HUES64 (cell line): ENCODE results near the gene RIPK4.

Experiments
- H3K27ac ChIP-seq: 2 replicates; pipeline ENCODE4 v1.7.0; 2013; ENCODE audit warnings: low read depth, low read length, inconsistent platforms
- H3K27me3 ChIP-seq: 2 replicates; pipeline ENCODE4 v1.6.1; 2013; ENCODE audit warnings: mild to moderate bottlenecking, low read length; ENCODE audit not compliant: insufficient read depth
- H3K36me3 ChIP-seq: 2 replicates; pipeline ENCODE4 v1.6.1; 2013; ENCODE audit warnings: mild to moderate bottlenecking, low read length; ENCODE audit not compliant: insufficient read depth
- H3K4me1 ChIP-seq: 2 replicates; pipeline ENCODE4 v1.6.1; 2013; ENCODE audit warnings: mild to moderate bottlenecking, low read length, moderate library complexity; ENCODE audit not compliant: insufficient read depth
- H3K4me3 ChIP-seq: 2 replicates; pipeline ENCODE4 v1.5.1; 2013; ENCODE audit warnings: mild to moderate bottlenecking, low read length, moderate library complexity
- H3K9ac ChIP-seq: 2 replicates; pipeline ENCODE4 v1.6.1; 2013; ENCODE audit warnings: mild to moderate bottlenecking, low read depth, low read length
- H3K9me3 ChIP-seq: 2 replicates; pipeline ENCODE4 v1.6.1; 2013; ENCODE audit warnings: low read depth, low read length; ENCODE audit not compliant: insufficient read depth
- WGBS: fragments of 150-250, 120-280 bp; methylation state at CpG from one replicate; pipeline ENCODE4 v1.1.7; 2013; ENCODE audit warnings: missing lambda C conversion rate; 5-methylcytosine and 5-hydroxymethylcytosine counted together

Gene RIPK4

DNA sequence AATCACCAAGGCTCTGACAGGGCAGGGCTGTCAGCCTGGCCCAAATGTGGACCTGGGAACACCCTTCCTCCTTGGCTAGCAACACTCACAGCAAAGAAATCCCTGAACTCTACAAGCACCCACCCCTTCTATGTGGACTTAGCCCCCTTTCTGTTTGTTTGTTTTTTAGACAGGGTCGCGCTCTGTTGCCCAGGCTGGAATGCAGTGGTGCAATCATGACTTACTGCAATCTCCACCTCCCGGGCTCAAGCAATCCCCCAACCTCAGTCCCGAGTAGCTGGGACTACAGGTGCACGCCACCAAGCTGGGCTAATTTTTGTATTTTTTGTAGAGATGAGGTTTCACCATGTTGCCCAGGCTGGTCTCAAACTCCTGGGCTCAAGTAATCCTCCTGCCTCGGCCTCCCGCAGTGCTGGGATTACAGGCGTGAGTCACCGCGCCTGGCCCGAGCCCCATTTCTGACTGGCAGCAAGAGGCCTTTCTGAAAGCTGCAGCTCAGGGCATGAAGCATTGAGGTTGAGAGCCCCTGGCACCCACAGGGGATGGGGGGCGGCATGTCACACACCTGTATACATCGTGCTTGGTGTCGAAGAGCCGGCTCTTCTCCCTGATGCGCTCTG, 16.2 kb downstream of the RIPK4 start:
- Histone ChIP-seq H3K4me3 (no peak overlapping the region), H3K27me3 (peaks cover 35% of the 10 kb centered on the region), H3K9ac (no peak overlapping the region), H3K4me1 (peaks cover 44% of the 10 kb centered on the region), H3K27ac (no peak overlapping the region), H3K9me3 (no peaks in the 10 kb centered on the region), H3K36me3 (peaks cover 8% of the 10 kb centered on the region; the same call in 1 of the 2 replicates)
- 85% methylated on average over 16 of the region's 16 CpGs for WGBS

DNA sequence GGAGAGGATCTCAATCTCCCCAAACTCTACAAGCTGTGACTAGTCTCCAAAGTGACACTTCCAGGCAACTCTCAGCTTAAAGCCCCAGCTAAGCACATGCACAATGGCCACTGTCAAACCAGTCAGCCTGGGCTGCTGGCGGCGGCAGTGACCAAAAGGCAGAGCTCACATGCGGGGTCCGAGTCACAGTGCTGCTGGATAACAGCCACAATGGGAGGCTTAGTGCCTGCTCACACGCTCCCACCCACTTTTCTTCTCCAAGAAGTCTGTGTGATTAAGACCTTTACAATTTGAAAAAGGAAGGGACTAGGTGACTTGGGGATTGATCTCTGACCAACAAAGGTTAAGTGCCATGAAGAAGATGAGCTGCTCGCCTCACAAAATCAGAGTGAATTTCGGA, 16.8 kb downstream of the RIPK4 start:
- H3K27me3 ChIP-seq = peaks cover 29% of the 10 kb centered on the region
- H3K27ac ChIP-seq = no peak overlapping the region
- WGBS = 86% methylated on average over 7 of the region's 7 CpGs
- H3K36me3 ChIP-seq = peaks cover 12% of the 10 kb centered on the region
- no peak overlapping the region for H3K4me3 ChIP-seq
- peaks cover 43% of the 10 kb centered on the region for H3K4me1 ChIP-seq
- H3K9me3 ChIP-seq = no peaks in the 10 kb centered on the region
- H3K9ac ChIP-seq = no peak overlapping the region

DNA sequence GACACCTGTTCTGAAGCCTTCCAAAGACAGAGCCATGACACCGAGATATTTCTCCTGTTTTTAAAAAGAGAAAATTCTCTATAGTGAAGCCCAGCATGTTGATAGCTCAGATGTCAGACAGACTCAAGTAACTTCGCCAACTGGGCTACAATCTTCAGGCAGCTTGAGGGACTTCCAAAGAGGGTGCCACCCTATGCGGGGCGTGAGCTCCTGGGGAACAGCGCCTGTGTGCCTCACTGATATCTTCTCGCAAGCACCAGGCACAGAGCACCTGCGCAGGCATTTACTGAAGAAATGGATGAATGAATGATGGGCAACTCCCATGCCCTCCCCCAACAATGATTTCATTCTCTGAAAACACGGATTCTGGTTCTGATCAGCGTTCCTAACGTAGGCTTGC, 17.6 kb downstream of the RIPK4 start:
- Histone ChIP-seq H3K4me1 (peaks cover 37% of the 10 kb centered on the region), H3K27me3 (peaks cover 22% of the 10 kb centered on the region), H3K9ac (no peak overlapping the region), H3K27ac (no peak overlapping the region), H3K4me3 (no peak overlapping the region), H3K9me3 (no peaks in the 10 kb centered on the region), H3K36me3 (peaks cover 16% of the 10 kb centered on the region)
- WGBS = 98% methylated on average over 10 of the region's 10 CpGs

DNA sequence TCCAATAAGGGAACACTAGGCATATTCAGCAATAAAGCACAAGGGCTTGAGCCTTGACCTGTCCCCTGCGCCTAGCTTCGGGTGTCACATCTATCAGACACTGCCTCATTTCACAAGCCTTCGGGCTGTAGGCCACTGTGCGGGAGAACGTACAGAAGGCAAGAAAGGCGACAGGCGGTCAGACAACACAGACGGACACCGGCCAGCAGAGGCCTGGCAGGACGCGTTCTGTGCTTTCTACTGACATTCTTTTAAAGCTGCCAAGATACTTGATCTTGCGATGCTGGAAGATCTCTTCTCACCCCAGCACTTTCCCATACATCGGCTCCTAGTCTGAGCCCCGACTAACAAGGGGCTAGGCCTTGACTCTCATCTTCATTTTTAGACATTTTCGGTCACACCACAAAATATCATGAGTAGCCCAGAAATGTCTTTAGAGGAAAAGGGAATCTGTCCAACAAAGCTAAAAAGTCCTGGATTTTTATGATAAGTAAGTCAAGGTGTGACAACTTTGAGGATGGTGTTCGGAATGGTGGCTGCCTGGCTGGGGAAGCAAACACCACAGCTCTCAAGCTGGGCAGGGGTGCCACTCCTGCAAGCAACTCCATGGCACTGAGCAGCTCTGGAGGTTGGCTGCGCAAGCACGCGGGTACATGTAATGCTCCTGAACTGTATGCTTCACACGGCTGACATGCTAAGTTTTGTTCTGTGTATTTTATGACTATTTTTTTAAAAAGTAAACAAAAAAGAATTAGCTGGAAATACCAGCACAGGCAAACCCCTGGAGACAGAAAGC, 18.7 kb downstream of the RIPK4 start:
- Histone ChIP-seq H3K4me1 (peaks cover 25% of the 10 kb centered on the region), H3K9ac (no peak overlapping the region), H3K9me3 (no peaks in the 10 kb centered on the region), H3K4me3 (no peak overlapping the region), H3K27ac (no peak overlapping the region), H3K27me3 (peaks cover 14% of the 10 kb centered on the region; the same call in 1 of the 2 replicates), H3K36me3 (peaks cover 19% of the 10 kb centered on the region)
- WGBS = 94% methylated on average over 20 of the region's 20 CpGs

DNA sequence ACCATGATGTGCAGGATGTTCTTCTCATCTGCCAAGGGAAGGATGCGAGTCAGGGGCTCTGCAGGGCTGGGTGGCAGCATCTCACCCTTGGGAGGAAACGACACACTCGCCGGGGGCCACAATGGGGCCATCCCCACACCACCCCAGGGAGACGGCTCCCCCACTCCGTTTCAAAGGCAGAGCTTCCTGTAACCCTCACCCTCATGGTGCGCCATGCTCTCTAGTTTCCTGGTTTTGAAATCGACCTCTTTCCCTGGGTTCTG, 20.2 kb downstream of the RIPK4 start:
- no peak overlapping the region for H3K27ac ChIP-seq
- H3K4me1 ChIP-seq = peaks cover 11% of the 10 kb centered on the region
- H3K36me3 ChIP-seq = peaks cover 27% of the 10 kb centered on the region
- H3K4me3 ChIP-seq = no peak overlapping the region
- H3K27me3 ChIP-seq = peaks cover 4% of the 10 kb centered on the region; the same call in 1 of the 2 replicates
- 95% methylated on average over 8 of the region's 8 CpGs for WGBS
- H3K9ac ChIP-seq = no peak overlapping the region
- H3K9me3 ChIP-seq = no peaks in the 10 kb centered on the region

DNA sequence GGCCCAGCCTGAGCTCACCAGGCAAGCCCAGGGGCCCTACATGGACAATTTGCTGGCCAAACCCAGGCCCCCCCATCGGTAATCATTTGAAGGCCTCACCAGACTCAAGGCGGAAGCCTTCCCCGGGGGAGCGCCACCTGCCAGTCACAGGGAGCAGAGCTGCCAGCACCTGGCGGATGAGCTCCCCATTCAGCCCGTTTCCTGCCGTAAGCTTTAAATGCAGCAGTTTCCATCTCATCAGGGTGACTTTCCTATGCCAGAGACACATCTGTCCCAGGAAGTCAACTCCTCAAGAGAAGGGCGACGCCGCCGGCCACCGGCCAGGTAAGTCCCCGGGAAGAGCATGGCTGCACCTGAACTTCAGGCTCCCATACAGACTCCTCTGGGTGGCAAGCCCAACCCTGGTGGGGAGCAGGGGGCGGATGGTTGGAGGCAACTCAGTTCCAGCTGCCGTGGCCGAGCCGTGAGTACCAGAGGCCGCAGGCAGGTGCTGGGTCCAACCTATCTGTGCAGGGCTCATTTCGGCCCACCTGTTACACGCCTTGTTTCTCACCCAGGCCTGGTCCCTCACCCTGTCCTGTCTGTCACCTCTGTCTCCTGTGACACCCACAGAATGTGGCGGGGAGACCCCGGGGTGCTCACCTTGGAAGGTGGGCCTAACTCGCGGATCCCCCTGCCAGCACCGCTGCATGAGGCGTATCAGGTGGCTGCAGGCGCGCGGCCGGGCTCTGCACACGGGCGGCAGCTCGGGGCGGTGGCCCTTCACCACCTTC, 20.7 kb downstream of the RIPK4 start:
- WGBS = 90% methylated on average over 34 of the region's 34 CpGs

DNA sequence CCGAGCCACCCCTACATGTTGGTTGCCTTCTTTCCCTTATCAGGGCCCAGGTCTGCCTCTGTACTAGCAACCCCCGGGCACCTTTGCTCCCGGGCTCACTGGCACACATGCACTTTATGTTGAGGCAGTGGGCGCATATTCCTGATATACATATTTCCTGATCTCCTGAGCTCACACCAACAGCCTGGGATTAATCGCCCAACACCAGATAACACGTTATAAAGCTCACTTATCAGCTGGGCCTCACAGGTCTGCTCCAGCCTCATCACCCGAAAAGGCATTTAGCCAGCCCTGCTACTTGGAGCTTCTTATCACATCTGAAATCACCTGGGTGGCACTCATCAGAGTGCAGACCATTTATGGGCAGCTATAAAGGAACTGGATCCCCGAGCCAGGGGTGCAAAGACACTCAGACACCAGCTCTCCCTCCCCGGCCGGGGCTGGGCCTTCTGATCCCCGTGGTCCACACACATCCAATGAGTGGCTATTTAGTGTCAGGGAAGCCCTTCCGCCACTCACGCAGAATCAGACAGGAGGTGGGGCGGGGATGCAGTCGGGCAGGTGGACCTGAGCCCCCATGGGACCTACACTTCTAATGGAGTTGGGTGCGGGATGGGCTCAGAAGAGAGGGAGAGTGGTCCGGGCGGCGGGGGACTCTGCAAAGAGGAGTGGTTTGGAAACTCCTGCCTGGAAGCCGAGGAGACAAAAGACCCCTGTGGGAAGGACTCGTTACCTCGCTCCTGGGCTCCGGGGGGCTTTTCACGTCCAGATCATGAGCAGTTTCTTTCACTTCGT, 21.6 kb downstream of the RIPK4 start:
- Histone ChIP-seq H3K9ac (no peak overlapping the region), H3K27ac (no peak overlapping the region), H3K27me3 (no peaks in the 10 kb centered on the region), H3K4me3 (no peak overlapping the region), H3K9me3 (no peaks in the 10 kb centered on the region), H3K36me3 (peaks cover 41% of the 10 kb centered on the region), H3K4me1 (peaks cover 3% of the 10 kb centered on the region)
- WGBS = 89% methylated on average over 25 of the region's 25 CpGs

More for the DNA sequence above, 20.7 kb downstream of the RIPK4 start:
- Histone ChIP-seq H3K4me1 (peaks cover 6% of the 10 kb centered on the region), H3K27ac (no peak overlapping the region), H3K4me3 (no peak overlapping the region), H3K27me3 (no peaks in the 10 kb centered on the region; the same call in 1 of the 2 replicates), H3K36me3 (peaks cover 32% of the 10 kb centered on the region), H3K9ac (no peak overlapping the region), H3K9me3 (no peaks in the 10 kb centered on the region)

DNA sequence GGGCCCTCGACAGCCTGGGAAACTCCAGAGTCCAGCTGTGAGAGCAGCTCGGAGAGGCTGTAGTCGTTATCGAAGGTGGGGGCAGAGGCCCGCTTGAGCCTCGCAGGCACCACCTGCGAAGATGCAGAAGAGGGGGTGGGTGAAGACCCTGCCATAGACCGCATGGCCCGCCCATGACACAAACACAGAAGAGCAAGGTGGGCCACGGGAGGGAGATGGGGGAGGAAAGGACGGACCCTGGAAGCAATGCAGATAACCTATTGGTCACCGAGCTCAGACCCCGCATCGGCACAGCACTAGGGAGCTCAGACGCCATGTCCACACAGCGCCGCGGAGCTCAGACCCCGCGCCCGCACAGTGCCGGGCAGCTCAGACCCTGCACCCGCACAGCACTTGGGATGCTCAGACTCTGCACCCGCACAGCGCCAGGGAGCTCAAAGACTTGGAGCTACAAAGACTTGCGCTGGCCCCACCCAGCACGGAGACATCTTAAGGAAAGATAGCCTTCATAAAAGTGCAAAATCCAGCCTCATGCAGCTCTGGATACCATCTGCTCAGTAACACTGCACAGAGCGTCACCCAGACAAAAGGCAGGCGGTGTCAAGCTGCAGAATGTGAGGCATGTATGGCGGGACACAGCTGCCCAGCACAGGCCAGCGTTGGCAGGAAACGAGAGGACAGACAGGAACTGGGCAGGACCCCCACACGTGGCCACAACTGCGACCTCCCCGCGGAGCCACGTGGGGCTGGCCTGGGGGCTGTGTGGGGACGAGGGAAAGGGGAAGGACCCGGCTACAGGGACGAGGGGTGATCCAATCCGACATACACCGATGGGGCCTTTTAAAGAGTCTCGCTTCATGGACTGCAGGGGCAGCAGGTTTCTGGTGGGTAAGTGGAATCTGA, 22.6 kb downstream of the RIPK4 start:
- H3K9ac ChIP-seq = no peak overlapping the region
- no peaks in the 10 kb centered on the region for H3K27me3 ChIP-seq
- no peaks in the 10 kb centered on the region for H3K9me3 ChIP-seq
- H3K4me3 ChIP-seq = no peak overlapping the region
- 94% methylated on average over 43 of the region's 43 CpGs for WGBS
- H3K27ac ChIP-seq = no peak overlapping the region
- H3K4me1 ChIP-seq = peaks cover 3% of the 10 kb centered on the region; the same call in 1 of the 2 replicates
- peaks cover 51% of the 10 kb centered on the region for H3K36me3 ChIP-seq

DNA sequence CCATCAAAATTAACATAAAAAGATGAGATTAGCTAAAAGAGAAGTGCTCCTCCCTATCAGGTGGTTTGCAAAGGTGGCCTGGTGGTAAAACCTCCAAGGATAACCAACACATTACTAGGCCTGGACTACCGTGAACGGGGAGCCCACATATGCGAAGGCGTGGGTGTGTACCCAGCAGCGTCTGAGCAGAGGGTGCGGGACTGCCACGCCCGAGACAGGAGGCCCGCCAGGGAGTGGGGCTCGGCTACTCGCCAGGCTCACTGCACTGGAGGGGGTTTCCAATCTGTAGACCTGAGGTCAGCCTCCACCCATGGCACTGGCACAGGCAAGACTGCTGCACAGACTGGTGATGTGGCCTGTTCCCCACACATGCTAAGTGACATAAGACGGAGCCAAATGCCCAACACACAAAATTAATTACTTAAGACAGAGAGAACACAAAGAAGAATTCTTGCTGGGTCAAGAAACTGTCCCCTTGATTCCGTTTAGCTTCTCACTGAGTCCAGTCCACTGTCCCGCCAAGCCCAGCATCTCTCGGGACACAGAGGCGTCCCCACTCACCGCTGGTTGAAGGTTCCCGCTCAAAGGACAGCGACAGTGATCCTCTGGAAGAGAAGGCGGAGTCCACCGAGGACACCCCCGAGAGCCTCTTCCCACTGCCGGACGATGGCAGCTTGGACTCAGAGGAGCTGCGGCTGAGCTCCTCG, 23.4 kb downstream of the RIPK4 start:
- Histone ChIP-seq H3K27ac (no peak overlapping the region), H3K4me1 (peaks cover 3% of the 10 kb centered on the region; the same call in 1 of the 2 replicates), H3K36me3 (peaks cover 57% of the 10 kb centered on the region), H3K4me3 (no peak overlapping the region), H3K27me3 (no peaks in the 10 kb centered on the region), H3K9me3 (peaks cover 7% of the 10 kb centered on the region), H3K9ac (no peak overlapping the region)
- 93% methylated on average over 26 of the region's 26 CpGs for WGBS
